ENCODE data around the gene DENR.
"Not testable (repeated sequence)": the region's sequence is repeated elsewhere in the genome, so short reads cannot be mapped to it uniquely, and the experiment has no call there.

Gene DENR

DNA sequence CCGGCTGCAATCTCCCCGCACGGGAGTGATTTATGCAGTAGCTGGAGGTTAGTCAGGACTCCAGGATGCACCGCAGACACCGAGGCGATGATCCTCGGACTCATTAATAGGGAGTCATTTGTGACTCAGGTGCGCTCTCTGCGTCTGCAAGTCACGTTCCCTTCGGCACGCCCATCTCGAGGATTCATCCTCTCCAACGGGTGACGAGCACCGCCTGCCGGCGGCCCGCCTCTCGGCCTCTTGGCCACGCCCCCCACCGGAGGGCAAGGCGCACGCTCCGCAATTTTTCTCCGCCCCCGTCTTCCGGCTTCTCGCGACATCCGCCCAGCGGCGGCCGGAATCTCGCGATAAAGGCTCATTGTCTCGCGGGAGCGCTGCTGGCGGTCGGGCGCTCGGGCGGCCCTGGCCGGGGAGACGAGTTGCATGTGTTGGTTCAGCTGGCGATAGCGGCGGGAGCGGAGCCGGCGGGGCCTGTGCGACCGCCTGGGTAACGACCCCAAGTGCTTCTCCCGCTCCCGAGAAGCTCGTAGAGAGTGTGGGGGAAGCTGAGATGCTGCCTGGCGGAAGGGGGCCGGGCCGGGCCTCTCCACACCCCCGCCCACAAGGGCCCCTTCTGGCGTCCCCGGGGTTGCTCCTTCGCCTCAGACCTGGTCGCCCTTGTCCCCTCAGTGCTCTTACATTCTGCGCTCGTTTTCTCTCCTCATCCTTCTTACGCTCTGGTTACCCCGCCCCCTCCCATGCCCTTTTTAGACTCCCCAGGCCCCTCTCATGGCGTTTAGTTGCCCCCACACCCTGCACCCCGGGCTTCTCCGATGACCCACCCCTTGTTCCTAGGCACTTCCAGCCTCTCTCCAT is at the start of gene DENR:
Gene DENR, plus strand, starts transcription at position 361 of the 855 bp plus-strand sequence. CDS start 878 bp downstream, outside the sequence.
- H3K9ac ChIP-seq (ENCODE audit: low read length), result peak within 1 kb of the TSS; percentile 81
- H3K4me3 ChIP-seq (ENCODE audit: low read length), result peak within 1 kb of the TSS; percentile 66
- H3K36me3 ChIP-seq (ENCODE audit: control insufficient read depth, insufficient read depth, low read length), result no peaks in the 10 kb centered on the region
- no peaks in the 10 kb centered on the region for H3K9me3 ChIP-seq (ENCODE audit: control insufficient read depth, low read length)
- no peaks in the 10 kb centered on the region for H3K27me3 ChIP-seq (ENCODE audit: control insufficient read depth, insufficient read depth, low read length)
- peaks cover 8% of the 10 kb centered on the region for H3K4me1 ChIP-seq (ENCODE audit: control insufficient read depth, insufficient read depth, low read length)

DNA sequence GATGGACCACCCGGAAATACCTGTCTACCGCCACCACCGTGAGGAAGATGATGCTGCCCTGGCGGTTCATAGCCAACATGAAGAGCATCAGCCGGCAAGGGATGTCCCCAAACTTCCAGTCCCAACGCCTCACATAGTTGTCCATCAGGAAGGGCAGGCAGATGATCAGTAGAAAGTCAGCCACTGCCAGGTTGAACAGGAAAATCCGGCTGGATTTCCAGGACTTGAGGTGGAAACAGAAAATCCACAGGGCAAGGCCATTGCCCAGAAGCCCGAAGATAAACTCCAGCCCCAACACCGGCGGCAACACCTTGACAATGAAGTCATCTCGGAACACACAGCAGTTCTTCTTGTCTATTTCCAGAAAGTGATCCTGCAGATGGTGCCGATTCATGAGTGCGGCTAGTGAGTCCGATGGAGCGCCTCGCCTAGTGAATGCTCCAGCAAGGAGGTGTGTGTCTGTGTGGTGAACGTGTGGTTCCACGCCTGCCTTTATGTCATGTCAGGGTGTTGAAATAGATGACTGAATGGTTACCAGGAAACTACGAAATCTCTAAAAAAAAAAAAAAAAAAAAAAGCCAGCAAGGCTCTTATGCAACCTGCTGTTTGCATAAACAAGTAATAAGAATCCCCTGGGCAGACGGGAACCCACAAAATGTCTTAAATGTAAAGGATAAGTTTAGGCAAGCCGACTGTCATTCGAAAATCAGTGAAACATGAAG is 49.6 kb upstream of the DENR start, which contains the start of gene HCAR2:
Gene HCAR2, minus strand, starts transcription at position 468 of the 722 bp plus-strand sequence. Its CDS starts 74 bp downstream, at position 394.
- H3K36me3 ChIP-seq (ENCODE audit: control insufficient read depth, insufficient read depth, low read length); H3K4me3 ChIP-seq (ENCODE audit: low read length); H3K9ac ChIP-seq (ENCODE audit: low read length): not testable (repeated sequence)

GRCh38 chr12:122703841-122704240 is 48.8 kb upstream of the DENR start:
- H3K4me3 ChIP-seq (ENCODE audit: low read length); H3K4me1 ChIP-seq (ENCODE audit: control insufficient read depth, insufficient read depth, low read length); H3K36me3 ChIP-seq (ENCODE audit: control insufficient read depth, insufficient read depth, low read length); H3K9ac ChIP-seq (ENCODE audit: low read length); H3K27me3 ChIP-seq (ENCODE audit: control insufficient read depth, insufficient read depth, low read length); H3K9me3 ChIP-seq (ENCODE audit: control insufficient read depth, low read length): not testable (repeated sequence)

More for the DNA sequence above, 49.6 kb upstream of the DENR start, which contains the start of gene HCAR2:
- not testable (repeated sequence) for H3K4me1 ChIP-seq (ENCODE audit: control insufficient read depth, insufficient read depth, low read length); H3K9me3 ChIP-seq (ENCODE audit: control insufficient read depth, low read length); H3K27me3 ChIP-seq (ENCODE audit: control insufficient read depth, insufficient read depth, low read length)

DNA sequence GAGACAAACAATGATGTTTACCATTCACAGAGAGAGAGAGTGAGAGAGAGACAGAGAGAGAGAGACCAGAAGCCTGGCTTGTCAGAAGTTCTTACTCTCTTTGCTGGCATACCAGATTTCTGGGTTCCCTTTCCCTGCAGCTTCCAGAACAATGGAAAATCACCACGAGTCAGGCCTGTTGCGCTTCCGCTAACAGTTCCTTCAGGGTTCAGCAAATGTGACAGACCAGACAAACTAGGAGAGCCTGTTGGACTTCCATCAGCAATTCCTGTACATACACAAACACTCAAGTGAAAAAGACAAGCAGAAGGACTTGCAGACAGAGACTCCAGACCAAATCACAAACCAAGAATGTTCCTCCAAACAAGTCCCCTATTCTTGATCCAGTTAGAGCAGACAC is 43.3 kb upstream of the DENR start:
- not testable (repeated sequence) for H3K27me3 ChIP-seq (ENCODE audit: control insufficient read depth, insufficient read depth, low read length); H3K9me3 ChIP-seq (ENCODE audit: control insufficient read depth, low read length); H3K4me1 ChIP-seq (ENCODE audit: control insufficient read depth, insufficient read depth, low read length); H3K9ac ChIP-seq (ENCODE audit: low read length); H3K36me3 ChIP-seq (ENCODE audit: control insufficient read depth, insufficient read depth, low read length); H3K4me3 ChIP-seq (ENCODE audit: low read length)

DNA sequence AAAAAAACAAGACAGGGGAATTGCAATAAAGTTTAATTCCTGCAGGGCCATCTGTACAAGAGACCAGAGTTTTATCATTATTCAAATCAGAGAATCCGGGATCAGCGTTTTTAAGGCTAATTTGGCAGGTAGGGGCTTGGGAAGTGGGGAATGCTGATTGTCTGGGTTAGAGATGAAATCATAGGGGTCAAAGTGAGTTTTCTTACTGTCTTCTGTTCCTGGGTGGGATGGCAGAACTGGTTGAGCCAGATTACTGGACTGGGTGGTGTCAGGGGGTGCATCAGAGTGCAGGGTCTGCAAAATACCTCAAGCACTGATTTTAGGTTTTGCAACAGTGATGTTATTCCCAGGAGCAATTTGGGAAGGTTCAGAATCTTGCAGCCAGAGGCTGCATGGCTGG is 42.3 kb upstream of the DENR start:
- not testable (repeated sequence) for H3K9me3 ChIP-seq (ENCODE audit: control insufficient read depth, low read length); H3K4me3 ChIP-seq (ENCODE audit: low read length)

GRCh38 chr12:122711266-122711665 is 41.4 kb upstream of the DENR start:
- H3K9me3 ChIP-seq (ENCODE audit: control insufficient read depth, low read length), result not testable (repeated sequence)

More for the DNA sequence above, 42.3 kb upstream of the DENR start:
- H3K4me1 ChIP-seq (ENCODE audit: control insufficient read depth, insufficient read depth, low read length); H3K27me3 ChIP-seq (ENCODE audit: control insufficient read depth, insufficient read depth, low read length); H3K9ac ChIP-seq (ENCODE audit: low read length); H3K36me3 ChIP-seq (ENCODE audit: control insufficient read depth, insufficient read depth, low read length): not testable (repeated sequence)

DNA sequence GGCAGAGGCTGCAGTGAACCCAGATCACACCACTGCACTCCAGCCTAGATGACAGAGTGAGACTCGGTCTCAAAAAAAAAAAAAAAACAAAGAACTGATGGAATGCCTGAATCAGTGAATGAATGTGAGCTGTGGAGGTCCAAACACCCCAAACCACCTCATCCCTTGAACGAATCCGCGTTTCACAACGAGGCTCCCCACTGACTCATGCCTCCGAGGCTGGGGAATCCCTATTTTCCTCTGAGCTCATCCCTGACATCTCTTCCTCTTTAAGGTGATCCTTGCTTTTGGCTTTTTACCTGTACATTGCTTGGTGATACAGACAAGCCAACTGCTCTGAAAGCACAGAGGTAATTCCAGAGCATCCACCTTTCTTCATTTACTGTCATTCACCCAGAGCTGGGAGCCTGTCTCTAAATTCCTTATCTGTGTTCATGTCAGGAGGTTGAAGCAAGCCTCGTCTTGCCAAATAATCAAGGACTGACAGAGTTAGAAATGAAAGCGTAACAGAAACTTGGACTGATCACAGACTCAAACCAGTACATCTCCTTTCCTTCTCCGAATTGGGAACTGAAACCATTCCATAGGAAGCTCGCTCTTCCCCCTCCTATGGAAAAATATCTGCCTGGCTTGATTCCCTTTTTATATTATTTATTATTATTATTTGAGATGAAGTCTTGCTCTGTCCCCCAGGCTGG is 39.0 kb upstream of the DENR start:
- H3K4me3 ChIP-seq (ENCODE audit: low read length); H3K27me3 ChIP-seq (ENCODE audit: control insufficient read depth, insufficient read depth, low read length); H3K9me3 ChIP-seq (ENCODE audit: control insufficient read depth, low read length); H3K36me3 ChIP-seq (ENCODE audit: control insufficient read depth, insufficient read depth, low read length); H3K9ac ChIP-seq (ENCODE audit: low read length); H3K4me1 ChIP-seq (ENCODE audit: control insufficient read depth, insufficient read depth, low read length): not testable (repeated sequence)

More at GRCh38 chr12:122711266-122711665, 41.4 kb upstream of the DENR start:
- not testable (repeated sequence) for H3K4me1 ChIP-seq (ENCODE audit: control insufficient read depth, insufficient read depth, low read length); H3K36me3 ChIP-seq (ENCODE audit: control insufficient read depth, insufficient read depth, low read length); H3K9ac ChIP-seq (ENCODE audit: low read length); H3K4me3 ChIP-seq (ENCODE audit: low read length); H3K27me3 ChIP-seq (ENCODE audit: control insufficient read depth, insufficient read depth, low read length)

- H3K36me3 ChIP-seq (ENCODE audit: control insufficient read depth, insufficient read depth, low read length); H3K27me3 ChIP-seq (ENCODE audit: control insufficient read depth, insufficient read depth, low read length); H3K9ac ChIP-seq (ENCODE audit: low read length); H3K4me3 ChIP-seq (ENCODE audit: low read length); H3K4me1 ChIP-seq (ENCODE audit: control insufficient read depth, insufficient read depth, low read length); H3K9me3 ChIP-seq (ENCODE audit: control insufficient read depth, low read length): not testable (repeated sequence)
Measured at GRCh38 chr12:122715211-122715610, 37.4 kb upstream of the DENR start.

DNA sequence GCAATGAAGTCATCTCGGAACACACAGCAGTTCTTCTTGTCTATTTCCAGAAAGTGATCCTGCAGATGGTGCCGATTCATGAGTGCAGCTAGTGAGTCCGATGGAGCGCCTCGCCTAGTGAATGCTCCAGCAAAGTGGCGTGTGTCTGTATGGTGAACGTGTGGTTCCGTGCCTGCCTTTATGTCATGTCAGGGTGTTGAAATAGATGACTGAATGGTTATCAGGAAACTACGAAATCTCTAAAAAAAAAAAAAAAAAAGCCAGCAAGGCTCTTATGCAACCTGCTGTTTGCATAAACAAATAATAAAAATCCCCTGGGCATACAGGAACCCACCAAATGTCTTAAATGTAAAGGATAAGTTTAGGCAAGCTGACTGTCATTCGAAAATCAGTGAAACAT is 36.0 kb upstream of the DENR start, which contains the start of gene HCAR3:
Gene HCAR3, minus strand, starts transcription at position 154 of the 400 bp plus-strand sequence. Its CDS starts 74 bp downstream, at position 80.
- not testable (repeated sequence) for H3K9ac ChIP-seq (ENCODE audit: low read length); H3K27me3 ChIP-seq (ENCODE audit: control insufficient read depth, insufficient read depth, low read length); H3K9me3 ChIP-seq (ENCODE audit: control insufficient read depth, low read length); H3K36me3 ChIP-seq (ENCODE audit: control insufficient read depth, insufficient read depth, low read length); H3K4me3 ChIP-seq (ENCODE audit: low read length); H3K4me1 ChIP-seq (ENCODE audit: control insufficient read depth, insufficient read depth, low read length)

- no peaks in the 10 kb centered on the region for H3K27me3 ChIP-seq (ENCODE audit: control insufficient read depth, insufficient read depth, low read length)
- H3K9ac ChIP-seq (ENCODE audit: low read length), result no peak overlapping the region
- peaks cover 4% of the 10 kb centered on the region for H3K4me1 ChIP-seq (ENCODE audit: control insufficient read depth, insufficient read depth, low read length)
- H3K36me3 ChIP-seq (ENCODE audit: control insufficient read depth, insufficient read depth, low read length), result no peaks in the 10 kb centered on the region
- H3K4me3 ChIP-seq (ENCODE audit: low read length), result no peak overlapping the region
- H3K9me3 ChIP-seq (ENCODE audit: control insufficient read depth, low read length), result no peaks in the 10 kb centered on the region
Measured at GRCh38 chr12:122721057-122721545, 31.5 kb upstream of the DENR start.

DNA sequence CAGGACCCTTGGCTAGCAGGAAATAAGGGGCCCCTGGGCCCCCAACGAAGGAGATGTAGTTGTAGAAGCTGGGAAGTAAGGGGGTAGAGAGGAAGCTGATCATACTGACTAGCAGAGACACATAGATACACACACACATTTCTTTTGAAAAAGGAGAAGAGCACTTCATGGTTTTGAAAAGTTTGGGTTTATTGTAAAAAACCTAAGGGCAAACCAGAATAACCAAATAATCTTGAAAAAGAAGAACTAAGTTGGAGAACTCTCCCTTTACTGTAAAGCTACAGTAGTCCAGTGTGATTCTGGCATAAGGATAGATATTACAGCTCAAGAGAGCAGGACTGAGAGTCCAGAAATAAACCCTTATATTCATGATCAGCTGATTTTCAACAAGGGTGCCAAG is 30.2 kb upstream of the DENR start:
- Histone ChIP-seq H3K27me3 (ENCODE audit: control insufficient read depth, insufficient read depth, low read length) (no peaks in the 10 kb centered on the region), H3K4me3 (ENCODE audit: low read length) (no peak overlapping the region), H3K9me3 (ENCODE audit: control insufficient read depth, low read length) (no peaks in the 10 kb centered on the region), H3K36me3 (ENCODE audit: control insufficient read depth, insufficient read depth, low read length) (no peaks in the 10 kb centered on the region), H3K4me1 (ENCODE audit: control insufficient read depth, insufficient read depth, low read length) (peaks cover 7% of the 10 kb centered on the region), H3K9ac (ENCODE audit: low read length) (no peak overlapping the region)

Data from mucosa of stomach (tissue), 1 donor.